ENCODE results near the gene DCBLD2. TPM values are rescaled to one million over a fixed set of nuclear protein-coding genes. Genes with fewer than 3 reads are reported as not detected.
A peak's percentile ranks its signal among the peaks of the same experiment; 100 is the strongest.

Gene DCBLD2
- total RNA-seq, 1 experiment from 2014 or later = 1,036 TPM

DNA sequence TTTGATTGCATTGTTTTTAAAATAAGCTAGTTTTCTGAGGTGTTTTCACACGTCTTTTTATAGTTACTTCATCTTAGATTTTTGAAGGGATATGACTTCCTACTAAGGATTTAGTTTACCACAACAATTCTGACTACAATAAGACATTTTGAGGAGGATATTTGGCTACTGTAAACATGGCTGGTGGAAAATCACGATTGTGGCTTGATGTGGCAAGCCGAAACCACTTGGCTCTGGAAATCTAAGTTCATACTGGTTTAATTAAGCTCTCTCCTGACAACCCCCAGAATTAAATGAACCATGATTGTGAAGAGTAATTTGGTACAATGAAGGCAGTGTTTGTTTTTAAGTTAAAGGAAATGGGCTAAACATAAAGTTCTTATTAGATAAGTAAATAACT, 107.5 kb downstream of the DCBLD2 start:
- DNase-seq (ENCODE audit: low spot score) = no peak

DNA sequence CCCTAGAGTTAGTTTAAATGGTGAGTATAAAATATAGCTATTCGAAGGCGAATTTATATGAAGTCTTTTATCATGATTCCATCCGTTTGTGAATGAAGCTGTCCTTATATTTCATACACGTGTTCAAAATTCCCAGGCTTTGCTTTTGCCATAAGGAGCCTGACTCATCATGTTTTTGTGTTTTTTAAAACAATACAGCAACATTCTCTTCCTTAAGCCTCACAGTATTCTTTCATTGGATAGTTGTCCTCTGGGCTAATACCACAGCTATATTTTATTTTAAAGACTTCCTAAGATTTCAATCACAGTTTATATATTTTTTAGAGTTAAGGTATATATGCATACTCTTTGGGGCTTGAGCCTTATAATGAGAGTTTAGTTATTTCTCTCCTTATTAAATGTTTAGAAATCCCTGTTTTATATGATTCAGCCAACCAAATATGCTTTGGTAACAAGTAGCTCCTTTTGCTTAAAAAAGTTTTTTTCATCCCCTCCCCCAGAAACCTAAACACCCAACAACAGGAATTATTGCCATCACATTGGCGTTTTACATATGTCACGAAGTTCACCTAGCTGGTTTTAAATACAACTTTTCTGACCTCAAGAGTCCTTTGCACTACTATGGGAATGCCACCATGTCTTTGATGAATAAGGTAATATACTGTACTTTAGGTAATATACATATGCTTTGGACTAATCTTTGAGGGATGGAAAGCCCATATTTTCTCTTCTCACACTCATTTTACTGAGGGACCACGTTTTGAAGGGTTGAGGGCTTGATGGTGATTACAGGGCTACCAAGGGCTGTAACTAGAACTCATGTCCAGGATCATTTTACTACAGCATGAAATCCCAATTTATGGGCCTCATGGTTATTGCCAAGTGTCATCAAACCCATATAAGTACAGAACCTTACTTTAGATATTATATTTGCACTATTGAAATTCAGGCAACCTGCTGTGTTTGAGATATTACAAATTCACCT, 109.9 kb downstream of the DCBLD2 start:
- peak; percentile 40 for DNase-seq (ENCODE audit: low spot score)

DNA sequence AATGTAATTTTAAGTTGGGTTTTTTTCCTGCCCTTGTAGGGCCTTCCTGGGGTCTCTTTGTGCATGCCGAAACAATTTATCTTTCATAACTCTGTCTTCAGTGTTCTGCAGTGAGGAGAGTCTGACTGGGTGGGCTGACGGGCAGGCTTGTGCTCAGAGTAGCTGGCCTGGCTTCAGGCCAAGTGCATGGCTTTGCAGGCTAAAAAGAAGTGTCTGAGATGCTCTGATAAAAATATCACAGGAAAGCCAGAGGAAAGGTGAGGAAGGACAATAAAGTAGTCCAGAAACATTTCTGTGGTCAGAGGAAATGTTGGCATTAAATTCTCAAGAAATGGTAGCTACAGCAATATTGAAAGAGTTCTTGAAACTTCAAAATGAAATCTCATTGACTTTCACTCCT, 112.8 kb downstream of the DCBLD2 start:
- DNase-seq (ENCODE audit: low spot score) = no peak

- no peak for DNase-seq (ENCODE audit: low spot score)
Measured at GRCh38 chr3:98787181-98787580, 114.3 kb downstream of the DCBLD2 start.

- no peak for DNase-seq (ENCODE audit: low spot score)
Measured at GRCh38 chr3:98786364-98787006, 115.0 kb downstream of the DCBLD2 start.

GRCh38 chr3:98784666-98785600, 116.6 kb downstream of the DCBLD2 start:
- peak; percentile 57 for DNase-seq (ENCODE audit: low spot score)

DNA sequence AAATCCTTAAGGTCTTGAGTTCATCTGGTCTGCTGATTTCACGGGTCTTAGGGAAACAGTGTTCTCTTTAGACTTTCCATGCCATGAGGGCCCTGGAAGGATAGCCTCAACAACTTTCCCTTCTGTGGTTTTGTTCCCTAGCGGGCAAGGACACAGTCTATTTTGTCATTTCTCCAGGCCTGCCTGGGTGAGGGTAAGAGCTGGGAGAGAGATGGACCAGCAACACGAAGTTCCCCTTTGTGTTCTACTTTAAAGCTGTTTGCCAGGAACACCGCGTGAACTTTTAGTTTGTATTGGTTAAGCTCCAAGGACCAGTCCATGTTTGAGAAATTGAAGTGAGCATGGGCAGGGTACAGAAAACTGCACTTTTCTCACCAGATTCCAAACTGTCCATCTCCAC, 117.5 kb downstream of the DCBLD2 start:
- no peak for DNase-seq (ENCODE audit: low spot score)

DNA sequence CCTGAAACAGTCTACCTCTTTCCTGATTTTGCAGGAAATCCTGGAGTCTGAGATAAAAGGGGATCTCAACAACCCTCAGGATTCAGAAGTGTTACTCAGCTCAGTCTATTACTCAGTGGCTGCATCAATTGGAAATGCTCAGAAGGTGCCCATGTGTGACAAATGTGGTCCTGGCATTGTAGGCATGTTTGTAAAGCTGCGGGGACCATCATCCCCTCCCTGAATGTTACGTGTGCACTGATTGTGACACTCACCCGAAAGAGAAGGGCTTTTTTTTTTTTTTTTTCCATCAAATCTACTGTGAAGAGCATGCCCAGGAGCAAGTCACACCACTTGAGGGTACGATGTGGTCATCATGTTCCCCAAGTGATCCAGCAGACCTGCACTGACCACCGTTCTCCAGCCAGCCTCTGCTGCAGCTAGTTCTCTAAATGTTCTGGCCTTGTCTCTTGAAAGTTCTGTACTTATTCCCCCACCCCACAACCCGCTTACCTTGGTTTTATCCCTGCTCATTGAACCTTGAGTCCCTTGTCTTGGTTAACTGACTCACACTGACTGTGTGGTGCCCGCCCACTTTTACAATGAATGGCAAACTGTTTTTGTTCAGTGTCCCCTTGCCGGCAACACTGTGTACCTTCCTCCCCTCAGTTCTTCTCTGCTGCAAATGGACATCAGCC, 118.5 kb downstream of the DCBLD2 start:
- DNase-seq (ENCODE audit: low spot score) = no peak

- no peak for DNase-seq (ENCODE audit: low spot score)
Measured at GRCh38 chr3:98780343-98780742, 121.2 kb downstream of the DCBLD2 start.

DNA sequence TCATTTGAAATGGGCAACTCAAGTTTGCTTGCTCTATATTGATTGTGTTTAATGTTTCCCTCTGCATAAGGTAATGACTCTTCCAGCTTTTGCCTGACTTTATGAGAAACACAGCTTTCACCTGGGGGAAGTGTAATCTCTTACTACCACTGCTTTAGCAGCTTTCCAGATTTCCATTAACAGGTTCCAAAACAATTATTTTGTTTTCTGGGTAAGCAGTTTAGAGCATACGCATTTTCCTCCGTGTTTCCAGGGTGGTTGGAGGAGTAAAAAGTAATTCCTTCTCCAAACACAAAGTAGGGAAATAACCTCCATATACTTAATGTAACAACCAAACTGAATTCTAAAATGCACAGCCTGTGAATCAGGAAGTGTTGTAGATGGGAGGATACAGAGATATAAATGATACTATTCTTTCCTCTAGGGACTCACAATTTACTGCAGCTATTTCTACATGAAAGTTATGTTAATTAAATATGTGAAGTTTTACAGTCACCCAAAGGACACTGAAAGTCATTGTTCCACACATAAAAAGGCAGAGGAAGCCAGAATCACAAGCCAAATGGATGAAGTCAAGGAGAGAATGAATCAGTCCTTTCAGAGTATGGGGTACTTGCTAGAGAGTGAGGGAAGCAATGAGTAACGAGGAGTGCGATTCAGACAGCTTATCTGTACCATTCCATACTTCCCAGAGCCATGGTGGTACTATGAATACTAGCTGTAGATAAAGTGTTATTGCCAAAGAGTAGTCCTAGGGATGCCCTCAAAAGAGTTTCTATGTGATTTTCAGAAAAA, 121.8 kb downstream of the DCBLD2 start:
- DNase-seq (ENCODE audit: low spot score) = no peak

DNA sequence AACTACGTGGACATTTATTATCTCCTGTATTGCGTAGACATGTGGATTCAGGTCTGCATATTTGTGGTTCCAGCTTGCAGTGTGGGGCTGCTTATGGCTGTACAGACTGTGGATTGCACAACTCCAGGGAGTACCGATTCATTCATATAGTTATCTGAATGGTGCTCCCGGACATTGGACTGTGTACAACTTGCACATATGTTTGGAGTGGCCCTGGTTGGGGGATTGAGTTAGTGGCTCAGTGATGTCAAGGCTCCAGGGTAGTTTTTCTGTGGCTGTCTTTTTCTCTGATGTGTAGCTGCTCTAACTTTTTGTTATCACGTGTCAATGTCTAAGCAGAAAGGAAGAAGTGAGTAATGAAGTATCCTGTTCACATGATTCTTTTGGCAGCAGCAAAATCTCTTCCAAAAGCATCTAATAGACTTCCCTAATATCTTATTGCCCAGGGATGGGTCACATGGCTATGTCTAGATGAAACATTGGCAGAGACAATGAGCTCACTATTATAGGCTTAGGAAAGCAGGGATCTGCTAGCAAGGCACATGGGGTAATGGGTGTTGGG, 122.6 kb downstream of the DCBLD2 start:
- peak; percentile 92 for DNase-seq (ENCODE audit: low spot score)

DNA sequence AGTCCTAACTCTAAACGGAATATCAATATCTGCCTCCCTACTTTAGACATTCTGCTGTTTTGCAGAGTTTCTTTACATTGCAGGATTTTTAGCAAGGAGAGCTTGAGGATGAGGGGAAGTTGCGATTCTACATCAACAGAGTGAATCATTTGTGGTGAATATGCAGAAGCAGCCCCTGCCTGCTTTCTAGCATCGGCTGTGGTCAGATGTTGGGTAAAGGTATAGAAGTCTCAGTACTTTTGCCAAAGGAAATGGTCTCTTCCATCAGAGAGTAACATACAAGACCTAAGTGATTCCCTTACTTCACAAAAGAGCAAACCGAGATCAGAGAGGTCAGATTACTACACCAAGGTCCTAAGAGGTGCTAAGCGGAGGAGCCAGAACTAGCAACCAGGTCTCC, 123.1 kb downstream of the DCBLD2 start:
- DNase-seq (ENCODE audit: low spot score) = peak; percentile 42

GRCh38 chr3:98777801-98778220, 123.7 kb downstream of the DCBLD2 start:
- peak; percentile 49 for DNase-seq (ENCODE audit: low spot score)

DNA sequence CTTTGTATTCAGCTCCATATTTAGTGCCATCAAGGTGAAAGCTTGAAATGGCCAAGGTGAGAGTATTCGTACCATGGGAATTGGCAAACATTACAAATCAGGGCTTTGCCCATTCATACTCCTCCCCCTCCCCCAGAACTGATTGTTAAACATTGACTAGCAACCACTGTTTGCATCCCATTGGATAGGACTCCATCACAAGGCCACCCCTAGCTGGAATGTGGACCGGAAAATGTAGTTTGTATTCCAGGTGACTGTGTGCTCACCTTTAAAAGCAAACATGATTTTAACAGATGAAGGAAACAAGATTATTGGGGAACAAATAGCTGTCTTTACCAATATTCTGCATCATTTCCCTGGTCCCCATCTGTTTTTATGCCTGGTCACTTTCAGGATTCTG, 124.2 kb downstream of the DCBLD2 start:
- no peak for DNase-seq (ENCODE audit: low spot score)

- no peak for DNase-seq (ENCODE audit: low spot score)
Measured at GRCh38 chr3:98776140-98776493, 125.4 kb downstream of the DCBLD2 start.

GRCh38 chr3:98775459-98776139, 125.9 kb downstream of the DCBLD2 start:
- no peak for DNase-seq (ENCODE audit: low spot score)

DNA sequence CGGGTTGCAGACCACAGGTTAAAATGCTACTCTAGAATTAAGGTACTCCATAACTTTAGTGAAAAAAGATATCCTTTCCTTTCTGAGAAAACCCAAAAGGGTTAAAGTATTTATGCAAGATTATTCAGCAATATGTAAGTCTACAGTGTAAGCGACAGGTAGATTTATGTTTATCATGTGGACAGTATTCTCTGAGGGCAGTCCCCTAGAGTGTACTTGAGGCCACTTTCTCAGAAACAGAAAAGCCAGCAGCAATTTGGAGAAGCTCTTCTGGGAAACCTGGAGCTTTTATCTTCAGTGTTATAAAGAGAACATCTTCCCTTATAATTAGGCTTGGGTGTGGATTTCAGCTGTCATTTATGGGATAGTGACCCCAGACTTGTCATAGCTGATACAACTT, 129.5 kb downstream of the DCBLD2 start:
- DNase-seq (ENCODE audit: low spot score) = no peak

- no peak for DNase-seq (ENCODE audit: low spot score)
Measured at GRCh38 chr3:98770261-98771039, 131.0 kb downstream of the DCBLD2 start.

- no peak for DNase-seq (ENCODE audit: low spot score)
Measured at GRCh38 chr3:98769448-98769847, 132.0 kb downstream of the DCBLD2 start.
